GM18502 (cell line): Measurements from ENCODE around the gene TM4SF4.

ENCODE experiments used
- ATAC-seq: cut with Tn5 transposase; IDR thresholded peaks from one replicate; pipeline ENCODE4 v1.9.1; 2021; ENCODE audit warnings: mild to moderate bottlenecking; ENCODE audit not compliant: unreplicated experiment, poor library complexity

TM4SF4 gene

DNA sequence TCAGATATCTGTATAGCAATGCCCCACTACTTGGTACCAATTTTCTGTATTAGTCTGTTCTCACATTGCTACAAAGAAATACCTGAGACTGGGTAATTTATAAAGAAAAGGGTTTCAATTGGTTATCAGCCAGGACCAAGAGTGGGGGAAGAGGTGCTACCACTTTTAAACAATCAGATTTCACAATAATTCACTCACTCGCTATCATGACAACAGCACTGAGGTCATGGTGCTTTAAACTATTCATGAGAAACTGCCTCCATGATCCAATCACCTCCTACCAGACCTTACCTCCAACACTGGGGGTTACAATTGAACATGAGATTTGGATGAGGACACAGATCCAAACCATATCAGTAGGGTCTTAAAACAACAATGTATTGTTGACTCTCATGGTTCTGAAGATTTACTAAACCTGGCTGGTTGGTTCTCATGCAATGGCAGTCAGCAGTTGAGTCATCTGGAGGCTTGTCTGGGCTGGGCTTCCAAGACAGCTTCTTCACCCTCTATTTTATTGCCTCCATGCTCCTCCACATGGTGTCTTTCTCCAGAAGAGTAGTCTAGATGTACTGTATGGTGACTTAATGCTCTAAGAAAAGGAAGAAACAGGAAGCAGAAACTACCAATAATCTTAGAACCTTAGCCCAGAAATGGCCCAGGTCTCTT lies 21.2 kb upstream of the TM4SF4 start:
- ATAC-seq: no peak

DNA sequence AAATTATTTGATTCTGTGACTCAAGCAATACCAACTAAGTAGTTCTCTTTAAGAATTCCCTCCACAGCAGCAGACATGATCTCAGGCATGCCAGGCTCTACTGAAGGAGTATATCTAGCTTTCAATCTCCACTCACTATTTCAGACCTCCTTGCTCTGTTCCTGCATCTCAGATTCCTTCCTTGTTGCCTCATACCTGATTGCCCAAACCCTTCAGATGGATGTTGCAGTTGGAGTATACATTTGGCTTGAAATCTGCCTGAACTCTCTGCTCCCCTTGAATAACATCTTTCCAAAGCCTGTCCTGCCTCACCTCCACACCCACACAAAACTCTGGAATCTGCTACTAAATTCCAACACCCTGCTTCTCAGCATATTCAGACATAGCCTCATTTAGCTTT lies 19.8 kb upstream of the TM4SF4 start:
- ATAC-seq: no peak

DNA sequence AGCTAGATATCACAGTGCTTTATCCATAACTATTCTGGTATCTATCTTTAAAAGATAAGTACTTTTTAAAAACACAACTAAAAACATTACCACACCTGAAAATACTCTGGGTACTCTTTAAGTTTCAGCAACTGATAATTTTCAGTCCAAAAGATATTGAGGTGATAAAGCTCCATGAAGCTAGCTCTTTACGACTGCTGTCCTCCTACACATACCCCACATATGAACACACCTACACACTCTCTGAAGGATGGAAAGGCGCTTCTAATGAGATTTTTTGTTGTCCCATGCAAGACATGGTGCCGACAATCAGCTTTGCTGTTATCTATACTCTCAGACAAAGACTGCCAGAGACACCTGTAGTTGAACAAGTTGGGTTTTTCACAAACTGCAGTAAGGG lies 19.1 kb upstream of the TM4SF4 start:
- no peak for ATAC-seq

DNA sequence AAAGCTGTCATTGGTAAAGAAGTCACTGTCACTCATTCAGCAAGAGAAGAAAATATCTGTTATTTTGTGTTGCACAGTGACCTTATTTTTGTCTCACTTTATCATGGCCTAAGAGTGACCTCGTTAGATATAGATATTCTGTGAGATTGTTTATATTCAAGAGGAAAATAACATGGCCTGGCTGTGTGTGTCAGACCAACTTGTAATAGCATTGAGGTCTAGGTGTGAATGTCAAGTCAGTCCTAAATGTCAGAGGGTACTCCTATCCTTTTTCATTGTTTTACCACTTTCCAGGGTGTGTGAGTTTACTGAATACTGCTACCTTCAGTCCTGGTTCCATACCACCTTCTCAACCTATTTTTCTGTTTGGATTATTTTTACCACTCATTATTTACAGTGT lies 18.5 kb upstream of the TM4SF4 start:
- ATAC-seq: no peak

DNA sequence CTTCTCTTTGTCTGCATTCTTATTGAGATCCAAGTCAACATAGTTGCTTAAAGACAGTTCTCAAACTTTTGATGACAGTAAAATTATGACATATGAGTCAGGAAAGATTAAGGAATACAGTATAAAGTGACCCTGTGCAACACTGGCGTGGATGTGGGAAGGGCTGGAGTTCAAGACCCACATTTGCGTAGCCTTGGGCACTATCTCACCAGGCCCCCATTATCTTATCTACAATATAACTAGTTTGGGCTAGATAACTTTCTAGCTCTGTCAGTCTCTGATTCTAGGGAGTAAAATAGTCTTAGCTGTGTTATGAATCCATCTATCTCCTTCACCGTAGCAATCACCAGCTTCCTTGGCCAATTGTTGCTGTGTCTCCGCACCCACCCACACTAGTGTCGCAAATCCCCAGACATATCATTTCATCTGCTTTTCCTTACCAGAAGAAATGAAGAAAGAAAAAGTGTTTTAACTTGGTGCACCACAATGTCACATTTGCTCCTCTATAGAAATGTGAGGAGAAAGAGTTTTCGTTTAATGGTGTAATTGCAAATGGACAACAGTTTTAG lies 14.9 kb upstream of the TM4SF4 start:
- ATAC-seq: no peak

DNA sequence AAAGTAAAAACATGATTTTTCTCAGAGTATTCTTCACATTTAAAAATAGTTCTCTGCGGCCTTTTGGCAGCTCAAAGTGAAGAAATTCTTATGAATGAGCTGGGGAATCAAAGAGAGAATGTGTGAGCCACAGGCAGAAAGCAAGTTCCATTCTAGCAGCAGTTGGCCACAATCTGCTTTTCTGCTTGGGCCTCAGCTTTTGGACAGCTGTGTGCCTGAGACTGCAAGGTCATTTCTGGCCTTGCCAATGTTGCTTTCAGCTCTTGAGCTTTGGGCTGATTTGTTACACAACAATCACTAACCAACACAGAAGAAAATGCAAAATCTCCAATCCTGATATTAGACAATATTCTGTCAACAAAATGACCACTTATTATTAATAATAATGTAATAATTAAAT lies 14.4 kb upstream of the TM4SF4 start:
- no peak for ATAC-seq

DNA sequence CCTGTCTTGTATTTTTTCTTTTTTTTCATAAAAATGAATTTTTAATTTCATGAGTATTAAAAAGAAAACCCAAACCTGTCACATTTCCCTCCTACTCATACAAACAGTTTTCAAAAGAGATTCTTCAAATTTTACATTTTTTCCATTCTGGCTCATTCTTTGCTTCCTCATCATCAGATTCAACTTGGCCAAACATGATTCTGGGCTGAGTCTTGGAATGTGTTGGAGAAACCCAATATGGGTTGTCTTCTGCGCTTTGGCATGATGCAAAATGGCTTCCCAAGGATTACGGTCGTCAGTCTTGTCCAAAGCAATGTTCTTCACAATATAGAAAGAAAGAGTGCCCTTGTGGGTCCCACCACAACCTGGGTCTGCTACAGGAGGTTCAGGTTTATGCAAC lies 12.4 kb upstream of the TM4SF4 start:
- ATAC-seq: no peak

DNA sequence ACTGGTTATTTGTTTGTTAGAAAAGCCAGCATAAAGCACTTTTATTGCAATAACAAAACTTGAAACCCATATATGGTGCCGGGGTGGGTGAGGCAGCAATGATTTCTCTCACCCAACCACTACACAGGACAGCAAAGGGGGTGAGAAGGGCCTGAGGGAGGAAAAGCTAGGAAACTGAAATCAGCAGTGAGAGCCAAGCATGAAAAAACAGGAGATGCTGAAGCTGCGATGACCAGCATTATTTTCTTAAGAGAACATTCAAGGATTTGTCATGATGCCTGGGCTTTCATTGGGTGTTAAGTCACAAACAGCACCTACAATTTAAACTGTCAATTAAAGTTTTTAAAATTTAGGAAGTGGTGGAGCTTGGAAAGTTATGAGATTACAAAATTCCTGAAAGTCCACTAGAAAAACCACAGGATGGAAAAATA lies 11.9 kb upstream of the TM4SF4 start:
- no peak for ATAC-seq

DNA sequence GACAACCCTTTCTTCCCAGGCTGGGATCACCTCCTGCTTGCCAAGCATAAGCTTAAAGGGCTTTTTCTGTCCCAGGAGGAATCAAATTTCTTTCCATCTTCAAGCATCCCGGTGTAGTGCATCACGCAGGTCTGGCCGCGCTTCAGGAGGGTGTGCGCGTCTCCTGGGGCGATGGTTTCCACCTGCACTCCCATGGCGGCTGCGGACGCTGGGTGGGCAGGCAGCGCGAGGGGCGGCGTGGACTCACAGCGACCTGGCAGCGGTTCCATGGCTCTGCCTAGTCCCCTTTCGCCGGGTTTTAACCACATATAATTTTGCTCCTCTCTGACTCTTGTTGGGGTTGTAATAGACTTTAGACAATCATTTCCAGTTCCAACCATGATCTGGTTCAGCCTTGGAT lies 10.6 kb upstream of the TM4SF4 start:
- no peak for ATAC-seq

DNA sequence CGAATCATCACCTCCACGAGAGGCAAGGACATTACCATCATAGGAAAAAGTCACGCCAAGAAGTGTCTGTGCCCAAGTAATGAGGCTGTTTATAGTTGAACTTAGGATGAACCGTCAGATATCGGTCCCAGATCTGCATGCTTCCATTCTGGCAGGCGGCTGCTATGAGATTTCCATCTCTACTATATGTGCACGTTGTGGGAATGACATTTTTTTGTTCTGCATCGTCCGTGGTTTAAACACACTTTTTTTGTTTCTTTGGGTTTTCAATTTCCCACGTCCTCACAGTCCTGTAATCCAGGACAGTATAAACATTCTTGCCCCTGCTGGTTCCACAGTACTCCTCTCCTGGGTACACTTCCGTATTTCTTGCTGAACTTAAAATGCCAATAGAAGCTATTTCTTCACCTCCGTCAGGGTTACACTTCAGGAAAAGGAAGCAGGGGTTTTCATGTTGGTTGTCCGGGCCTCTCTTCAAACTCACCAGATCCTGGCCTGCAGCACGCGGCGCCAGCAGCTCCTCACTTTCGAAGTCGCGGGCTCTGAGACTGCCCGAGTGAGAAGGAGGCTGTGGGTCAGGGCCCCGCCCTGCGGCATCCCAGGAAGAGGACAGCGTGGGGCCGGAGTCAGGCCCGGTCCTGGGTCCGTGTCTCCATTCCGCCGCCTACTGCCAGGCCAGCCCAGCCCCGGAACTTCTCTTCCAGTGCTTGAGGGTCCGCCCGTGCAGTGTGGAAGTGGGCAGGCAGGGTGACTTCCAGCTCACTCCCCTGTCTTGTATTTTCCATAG lies 9.8 kb upstream of the TM4SF4 start:
- no peak for ATAC-seq

DNA sequence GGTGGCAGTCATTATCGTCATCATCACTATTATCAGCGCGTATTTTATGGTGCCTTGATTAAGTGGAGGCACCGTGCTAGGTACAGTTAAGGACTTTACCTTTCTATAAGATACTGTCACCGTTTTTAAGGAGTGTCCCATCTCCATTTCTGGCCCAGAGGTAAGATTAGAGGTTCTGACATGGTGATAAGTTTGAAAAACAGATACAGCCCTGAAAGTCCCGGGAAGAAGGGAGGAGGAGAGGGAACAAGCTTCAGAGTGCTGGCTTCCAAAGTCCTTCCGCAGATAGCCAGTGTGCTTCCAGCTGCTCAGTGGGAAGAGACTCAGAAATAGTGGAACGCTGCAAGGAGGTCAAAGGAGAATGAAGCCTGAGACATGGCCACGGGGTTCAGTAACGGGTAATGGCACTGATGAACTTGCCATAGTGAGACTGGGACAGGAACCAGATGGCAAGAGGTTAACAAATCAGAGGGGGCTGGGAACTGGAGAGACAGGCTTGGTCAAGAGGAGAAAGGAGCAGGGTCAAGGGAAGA lies 9.1 kb upstream of the TM4SF4 start:
- no peak for ATAC-seq

DNA sequence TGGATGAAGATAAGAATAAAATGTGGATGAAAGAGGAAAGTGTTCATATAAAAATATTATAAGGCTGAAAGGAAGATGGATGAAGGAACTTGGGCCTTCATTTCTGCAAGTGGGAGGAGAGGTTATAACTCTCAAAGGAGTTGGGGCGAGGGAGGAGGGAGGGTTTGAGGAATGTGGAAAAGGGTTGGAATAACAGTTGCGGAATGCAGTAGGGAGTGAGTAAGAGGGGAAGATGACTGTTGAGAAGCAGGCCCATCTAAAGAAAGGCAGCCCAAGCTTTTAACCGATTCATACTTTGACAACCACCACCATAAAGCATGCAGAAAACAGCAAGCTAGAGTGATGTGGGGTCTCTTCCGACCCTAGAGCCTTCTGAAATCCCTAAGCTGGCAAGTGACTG lies 8.3 kb upstream of the TM4SF4 start:
- no peak for ATAC-seq

DNA sequence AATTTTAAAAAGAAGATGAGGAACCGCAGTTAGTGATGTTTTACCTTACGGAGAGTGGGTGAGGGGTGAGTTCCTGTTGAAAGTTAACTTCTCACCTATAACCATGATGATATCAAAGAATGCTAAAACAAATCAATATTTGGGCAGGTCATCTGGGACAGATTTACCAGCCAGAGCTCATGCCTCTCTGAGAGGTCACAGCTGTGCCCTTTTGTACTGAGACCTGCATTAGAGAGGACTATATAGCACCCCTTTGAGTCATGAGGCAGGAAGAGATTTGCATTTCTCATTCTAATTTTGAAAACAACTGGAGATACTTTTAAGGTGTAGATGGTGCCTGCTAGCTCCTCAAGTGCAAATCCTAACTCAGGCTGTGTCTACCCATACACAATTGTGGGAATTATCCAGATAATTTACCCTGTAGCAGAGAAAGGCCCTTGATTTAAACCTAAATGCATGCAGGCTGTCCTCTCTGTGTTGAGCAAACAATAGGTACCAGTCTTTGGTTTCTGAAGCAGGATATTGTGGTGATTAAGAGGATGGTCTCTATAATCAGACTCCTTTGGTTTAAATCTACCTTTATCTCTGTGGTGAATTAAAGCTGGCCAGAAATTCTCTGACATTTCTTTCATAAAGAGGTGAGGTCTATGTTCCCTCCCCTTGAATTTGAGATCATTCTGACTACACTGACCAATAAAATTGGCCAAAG lies 5.8 kb upstream of the TM4SF4 start:
- ATAC-seq: peak; percentile 95

DNA sequence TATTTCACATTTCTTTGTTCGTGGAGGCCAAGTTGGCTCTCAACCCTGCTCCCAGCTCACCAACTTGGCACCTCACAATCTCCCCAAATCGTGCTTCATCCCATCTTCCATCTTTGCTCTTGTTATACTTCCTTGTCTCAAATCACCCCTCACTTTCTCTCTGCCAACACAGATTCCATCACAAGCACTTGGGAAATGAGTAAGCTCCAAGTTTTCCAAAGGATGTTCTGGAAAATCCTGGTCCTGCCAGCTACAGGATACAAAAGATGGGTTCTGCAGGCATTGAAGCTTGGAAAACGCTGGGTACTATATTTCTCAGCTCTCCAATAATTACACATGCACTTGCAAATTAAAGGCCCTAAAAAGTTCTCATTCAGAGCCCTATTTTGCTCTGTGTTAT lies 4.1 kb upstream of the TM4SF4 start:
- ATAC-seq: no peak

DNA sequence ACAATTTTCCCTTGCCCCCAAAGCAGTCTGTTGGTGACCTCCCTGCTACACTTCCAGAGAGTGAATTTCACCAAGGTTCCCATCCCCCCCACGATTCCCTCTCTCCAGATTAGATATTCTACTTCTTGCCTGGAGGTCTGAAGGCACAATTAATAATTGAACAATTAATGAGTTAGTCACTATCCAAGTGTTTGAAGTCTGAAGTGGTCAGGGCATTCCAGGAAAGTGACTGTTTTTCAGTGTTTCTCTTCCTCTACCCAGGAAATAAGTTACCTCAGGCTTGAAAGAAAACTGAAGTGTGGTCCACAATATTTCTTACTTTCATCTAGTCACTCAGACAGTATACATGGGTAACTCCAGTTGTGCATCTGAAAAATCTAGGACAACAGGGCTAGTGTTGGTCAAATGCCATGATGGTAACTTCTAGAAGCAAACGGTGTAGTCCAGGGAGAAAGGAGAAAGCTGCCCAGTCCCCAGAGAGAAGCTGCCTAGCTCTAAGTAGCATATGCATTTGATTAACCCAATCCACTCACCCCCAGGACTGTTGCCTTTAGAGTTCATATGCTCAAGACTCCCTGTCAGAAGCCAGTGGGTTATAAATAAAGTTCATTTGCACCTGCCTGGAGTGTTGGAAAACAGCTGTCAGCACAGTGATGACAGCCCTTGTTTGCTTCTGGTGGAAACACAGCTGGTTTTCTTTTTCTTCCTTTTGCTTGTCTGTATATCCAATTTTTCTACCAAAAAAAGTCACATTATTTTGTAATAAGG lies 2.3 kb upstream of the TM4SF4 start:
- ATAC-seq: no peak

DNA sequence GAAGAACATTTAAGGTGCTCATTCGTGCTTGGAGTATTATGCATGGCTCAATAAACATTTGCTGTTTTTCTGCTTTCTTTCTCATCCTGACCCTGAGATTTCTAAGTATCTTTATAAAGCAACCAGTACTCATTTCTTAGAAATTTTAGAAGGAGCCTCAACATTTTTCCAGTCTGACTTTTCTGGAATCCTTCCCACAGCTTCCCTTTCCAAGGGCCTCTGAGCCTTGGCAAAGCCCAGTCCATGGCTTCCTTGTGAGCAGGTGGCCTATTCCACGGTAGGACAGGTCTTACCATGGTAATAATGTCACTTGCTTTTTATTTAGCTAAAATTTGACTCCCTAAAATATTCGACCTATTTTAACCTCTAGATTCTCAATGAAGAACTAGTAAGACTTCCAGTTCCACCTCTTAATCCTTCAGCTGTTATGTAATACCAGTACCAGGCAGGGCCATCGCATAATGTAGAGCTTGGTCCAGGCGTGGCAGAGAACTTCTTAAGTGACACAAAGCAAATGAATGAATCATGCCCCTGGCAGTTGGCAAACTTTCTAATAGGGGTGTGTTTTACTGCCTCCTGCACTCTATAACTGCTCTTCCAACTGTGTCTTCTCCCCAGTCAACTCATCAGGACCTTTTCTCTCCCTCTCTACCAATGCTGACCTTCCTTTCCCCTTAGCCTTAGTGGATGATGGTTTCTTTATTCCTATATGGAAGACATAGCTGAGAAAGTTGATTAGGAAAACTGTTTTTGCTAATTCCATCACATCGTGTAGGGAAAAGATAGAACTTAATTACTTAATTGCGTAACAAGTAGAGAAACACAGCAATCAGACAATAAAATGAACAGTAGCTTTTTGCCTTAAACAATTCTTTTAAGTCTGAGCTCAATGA lies 894 bp upstream of the TM4SF4 start:
- no peak for ATAC-seq

DNA sequence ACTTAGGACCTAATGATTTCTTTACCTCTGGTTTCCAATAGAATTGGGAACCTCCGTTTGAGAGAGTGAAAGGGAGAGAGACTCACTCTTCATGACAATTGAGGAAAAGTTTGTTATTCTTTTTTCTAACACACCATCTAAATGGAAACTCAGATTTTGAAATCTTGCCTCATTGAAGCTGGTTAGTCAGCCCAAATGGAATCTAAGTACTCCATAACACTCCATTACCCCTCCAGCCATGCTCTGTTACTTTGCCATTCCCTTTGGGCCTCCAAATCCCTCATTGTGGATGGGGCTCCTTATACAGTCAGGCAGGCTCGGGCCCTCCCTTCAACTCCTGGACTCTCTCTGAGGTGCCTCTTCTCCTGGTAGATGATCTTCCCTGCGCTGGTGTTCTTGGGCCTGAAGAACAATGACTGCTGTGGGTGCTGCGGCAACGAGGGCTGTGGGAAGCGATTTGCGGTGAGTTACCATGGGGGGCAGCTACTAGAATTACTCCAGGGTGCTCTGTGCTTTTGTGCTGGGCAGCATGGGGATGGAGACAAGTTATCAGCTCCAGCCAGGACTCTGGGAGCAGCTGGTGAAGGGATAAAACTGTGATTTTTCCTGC lies 1.1 kb downstream of the TM4SF4 start:
- ATAC-seq: no peak

DNA sequence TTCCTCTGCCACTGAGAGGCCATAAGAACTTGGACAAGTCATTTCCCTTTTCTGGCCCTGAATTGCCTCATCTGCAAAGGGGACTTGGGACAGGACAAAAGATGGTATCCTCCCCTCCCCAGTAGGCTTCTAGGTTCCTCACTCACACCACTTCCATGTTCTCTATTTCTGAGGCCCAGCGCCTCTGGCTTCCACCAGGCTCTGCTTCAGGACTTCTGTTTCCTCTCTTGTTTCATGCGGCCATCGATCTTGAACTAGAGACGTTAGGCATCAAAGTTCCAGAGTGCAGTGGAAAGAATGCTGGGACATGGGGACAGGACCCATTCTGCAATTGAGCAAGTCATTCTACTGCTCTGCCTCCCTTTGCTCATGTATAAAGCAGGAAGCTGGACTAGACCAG lies 1.7 kb downstream of the TM4SF4 start:
- ATAC-seq: no peak
